IMR-90 (cell line): ENCODE data around the gene GFRA4. TPM values are rescaled to one million over a fixed set of nuclear protein-coding genes. Genes with fewer than 3 reads are reported as not detected.

Experiments used
- ATAC-seq: fragments of 200-7000 bp; cut with Tn5 transposase; 2 replicates; pipeline ENCODE4 v1.9.1; 2020; ENCODE audit warnings: low read depth, mild to moderate bottlenecking, moderate library complexity
- BruUV-seq: library from RNA; stranded (reverse); fragments of 400-500 nt; replicated peaks from 2 replicates; lab custom pipeline; 2021; lab: Mats Ljungman, UMichigan
- CTCF ChIA-PET: fragments of 300-600 bp; formaldehyde crosslinking; extraction: SDS; loops from one replicate; lab custom pipeline; 2021; ENCODE audit warnings: antibody characterized with exemption; lab: Yijun Ruan, JAX
- POLR2A ChIA-PET: fragments of 300-600 bp; sonication (Branson Sonifier 250); formaldehyde crosslinking; loops from one replicate; lab custom pipeline; 2022; ENCODE audit warnings: antibody characterized with exemption; ENCODE audit not compliant: unreplicated experiment; lab: Charles Lee
- DNase-seq: peaks from one replicate; pipeline ENCODE4 v3.0.0; 2013
- H2AFZ ChIP-seq: replicated peaks from 2 replicates; pipeline ENCODE3; 2013; ENCODE audit warnings: low read length, mild to moderate bottlenecking; ENCODE audit not compliant: poor library complexity
- H2AK5ac ChIP-seq: 2 replicates; pipeline ENCODE4 v1.6.1; 2013; ENCODE audit warnings: low read depth, low read length, inconsistent platforms
- H2AK9ac ChIP-seq: replicated peaks from 2 replicates; pipeline ENCODE3; 2013; ENCODE audit warnings: mild to moderate bottlenecking, low read depth, low read length, moderate library complexity; ENCODE audit not compliant: poor library complexity
- H2BK120ac ChIP-seq: 2 replicates; pipeline ENCODE4 v1.6.1; 2013; ENCODE audit warnings: low read depth, low read length, inconsistent platforms
- H2BK15ac ChIP-seq: 3 replicates; pipeline ENCODE4 v1.6.1; 2013; ENCODE audit warnings: low read depth, low read length, inconsistent platforms
- H2BK20ac ChIP-seq: 2 replicates; pipeline ENCODE4 v1.6.1; 2013; ENCODE audit warnings: low read depth, mild to moderate bottlenecking, inconsistent platforms, low read length, moderate library complexity
- H2BK5ac ChIP-seq: 2 replicates; pipeline ENCODE4 v1.6.1; 2013; ENCODE audit warnings: mild to moderate bottlenecking, low read depth, low read length, inconsistent platforms; ENCODE audit not compliant: poor library complexity, severe bottlenecking
- H3K14ac ChIP-seq: replicated peaks from 2 replicates; pipeline ENCODE4 v1.6.1; 2013; ENCODE audit warnings: low read depth, low read length, inconsistent platforms
- H3K18ac ChIP-seq: 2 replicates; pipeline ENCODE4 v1.6.1; 2013; ENCODE audit warnings: low read depth, low read length, control low read depth
- H3K23ac ChIP-seq: 2 replicates; pipeline ENCODE4 v1.6.1; 2013; ENCODE audit warnings: low read depth, low read length, inconsistent platforms
- H3K27ac ChIP-seq: 2 replicates; pipeline ENCODE4 v1.5.1; 2013; ENCODE audit warnings: mild to moderate bottlenecking, control low read depth, low read length; ENCODE audit not compliant: insufficient read depth
- H3K27me3 ChIP-seq: 2 replicates; pipeline ENCODE4 v1.6.1; 2013; ENCODE audit warnings: low read length; ENCODE audit not compliant: control insufficient read depth, insufficient read depth
- H3K36me3 ChIP-seq: 2 replicates; pipeline ENCODE4 v1.6.1; 2013; ENCODE audit warnings: low read length, mixed read lengths; ENCODE audit not compliant: control insufficient read depth, insufficient read depth
- H3K4ac ChIP-seq: 2 replicates; pipeline ENCODE4 v1.6.1; 2013; ENCODE audit warnings: low read depth, low read length, inconsistent platforms
- H3K4me1 ChIP-seq: 2 replicates; pipeline ENCODE4 v1.6.1; 2013; ENCODE audit warnings: low read length, mixed read lengths; ENCODE audit not compliant: control insufficient read depth, insufficient read depth
- H3K4me2 ChIP-seq: 2 replicates; pipeline ENCODE4 v1.6.1; 2013; ENCODE audit warnings: low read depth, mild to moderate bottlenecking, control low read depth, low read length, moderate library complexity
- H3K4me3 ChIP-seq: 2 replicates; pipeline ENCODE4 v1.5.1; 2013; ENCODE audit warnings: low read depth, mild to moderate bottlenecking, control low read depth, low read length, moderate library complexity; ENCODE audit not compliant: insufficient read depth
- H3K56ac ChIP-seq: 2 replicates; pipeline ENCODE4 v1.6.1; 2013; ENCODE audit warnings: low read length, inconsistent platforms; ENCODE audit not compliant: insufficient read depth; ENCODE audit errors: extremely low read depth
- H3K79me1 ChIP-seq, 2 experiments: 2 replicates each; pipeline ENCODE4 v1.6.1; 2013; ENCODE audit warnings: low read length in 2 of 2, inconsistent platforms in 1 of 2, low read depth in 1 of 2
- H3K9ac ChIP-seq: 2 replicates; pipeline ENCODE4 v1.6.1; 2013; ENCODE audit warnings: low read depth, low read length, control low read depth
- H3K9me1 ChIP-seq: 2 replicates; pipeline ENCODE4 v1.6.1; 2013; ENCODE audit warnings: low read length, inconsistent platforms; ENCODE audit not compliant: insufficient read depth
- H3K9me3 ChIP-seq: 2 replicates; pipeline ENCODE4 v1.6.1; 2013; ENCODE audit warnings: low read length; ENCODE audit not compliant: control insufficient read depth, insufficient read depth
- H4K20me1 ChIP-seq: 2 replicates; pipeline ENCODE4 v1.6.1; 2013; ENCODE audit warnings: low read length, inconsistent platforms; ENCODE audit not compliant: insufficient read depth
- H4K5ac ChIP-seq: 2 replicates; pipeline ENCODE4 v1.6.1; 2013; ENCODE audit warnings: mild to moderate bottlenecking, low read depth, low read length, control low read depth
- H4K8ac ChIP-seq, 2 experiments: 2 replicates each; pipeline ENCODE4 v1.6.1; 2013; ENCODE audit warnings: low read depth in 2 of 2, low read length in 2 of 2, control low read depth in 1 of 2, inconsistent platforms in 1 of 2
- H4K91ac ChIP-seq: 2 replicates; pipeline ENCODE4 v1.6.1; 2013; ENCODE audit warnings: low read depth, low read length, inconsistent platforms; ENCODE audit not compliant: insufficient read depth
- BHLHE40 ChIP-seq: fragments of 150-350 bp; IDR thresholded peaks from 2 replicates; pipeline ENCODE4 v1.6.1; 2016; ENCODE audit warnings: mild to moderate bottlenecking, low read depth, low read length
- NFE2L2 ChIP-seq: fragments of 150-350 bp; IDR thresholded peaks from 2 replicates; pipeline ENCODE4 v1.6.1; 2016; ENCODE audit warnings: low read depth, mild to moderate bottlenecking, low read length
- WGBS, 2 experiments: methylation state at CpG; one replicate each; pipeline versions ENCODE4 v1.1.5 to v1.1.7; 2013; ENCODE audit warnings: missing lambda C conversion rate in 2 of 2; ENCODE audit not compliant: insufficient read length in 1 of 2; ENCODE audit errors: extremely low coverage in 2 of 2; 5-methylcytosine and 5-hydroxymethylcytosine counted together
- dilution Hi-C: fragments of 300-500 bp; cut with HindIII; formaldehyde crosslinking; loops from one replicate; pipeline ENCODE4 v1.14.3; 2018; ENCODE audit warnings: low sequenced_read_pairs; ENCODE audit not compliant: unreplicated experiment
- in situ Hi-C: fragments of 300-500 bp; cut with MboI; formaldehyde crosslinking; loops from 3 replicates; pipeline ENCODE4 v1.14.3; 2019; ENCODE audit warnings: low sequenced_read_pairs, inconsistent platforms, mixed read lengths
- intact Hi-C: fragments of 100-400 bp; cut with micrococcal nuclease; formaldehyde crosslinking; loops from 2 replicates; pipeline ENCODE4 v1.10.0; 2022
- polyA plus RNA-seq, 3 experiments: library from polyadenylated mRNA; depleted of rRNA; stranded (reverse); fragments of >200 nt; gene quantifications; 2 replicates each; pipeline ENCODE4 v1.2.3, GENCODE V29; 2012; ENCODE audit warnings: low replicate concordance in 1 of 3
- total RNA-seq: library from RNA; depleted of rRNA; stranded (reverse); fragments of >200 nt; gene quantifications from 2 replicates; pipeline ENCODE4 v1.2.3, GENCODE V29; 2012

GFRA4 gene
- total and polyA plus RNA-seq, 2 of the 4 experiments (the other 2 are of a cell fraction): not detected

- POLR2A ChIA-PET: no interaction called here
- H3K4me3 ChIP-seq: no peak overlapping the region
These were observed 5.0 kb downstream of the GFRA4 start for GRCh38 chr20:3658019-3658715.

More at GRCh38 chr20:3658019-3658715, 5.0 kb downstream of the GFRA4 start:
- H2BK20ac ChIP-seq: no peak overlapping the region
- no peaks in the 10 kb centered on the region for H3K9me1 ChIP-seq
- H3K23ac ChIP-seq: no peak overlapping the region
- peaks cover 56% of the 10 kb centered on the region for H3K27me3 ChIP-seq
- in situ Hi-C loops: no loop called here
- H2AFZ ChIP-seq: peak overlapping the region; percentile 87
- DNase-seq (no peak), ATAC-seq (no peak)
- no peak overlapping the region for H4K5ac ChIP-seq
- WGBS, 2 experiments: 90% methylated on average over 5 of the region's 7 CpGs; no CpG with 5 or more reads in 1 of the 2 experiments
- no peak overlapping the region for H2BK5ac ChIP-seq
- H3K9ac ChIP-seq: no peak overlapping the region
- no peaks in the 10 kb centered on the region for H3K36me3 ChIP-seq
- dilution Hi-C loops: no loop called here
- peaks cover 5% of the 10 kb centered on the region; the same call in 1 of the 2 replicates for H3K9me3 ChIP-seq
- H3K14ac ChIP-seq: no peak overlapping the region
- H3K4ac ChIP-seq: no peak overlapping the region
- intact Hi-C loops: no loop called here
- no peak overlapping the region for H3K18ac ChIP-seq
- H2BK120ac ChIP-seq: no peak overlapping the region
- no peaks in the 10 kb centered on the region for H3K4me1 ChIP-seq
- H2BK15ac ChIP-seq: no peak overlapping the region
- H3K79me1 ChIP-seq: no peaks in the 10 kb centered on the region
- CTCF ChIA-PET: no interaction called here
- H2AK9ac ChIP-seq: no peak overlapping the region
- H4K8ac ChIP-seq: no peak overlapping the region; a peak in 1 of 4 replicates
- BruUV-seq: no TSS peak
- H3K4me2 ChIP-seq: no peak overlapping the region
- TF ChIP-seq BHLHE40 (no peak), NFE2L2 (no peak)
- 0 out of 2 replicates have a peak, but pooled peaks cover 3% of the 10 kb centered on the region for H4K20me1 ChIP-seq
- no peak overlapping the region for H4K91ac ChIP-seq
- H3K56ac ChIP-seq: no peak overlapping the region
- no peak overlapping the region for H2AK5ac ChIP-seq
- no peak overlapping the region for H3K27ac ChIP-seq
